HL-60 (cell line): ENCODE measurements around the gene NAA80.

Experiments
- TF ChIP-seq, protein P1 (sequence below): IDR thresholded peaks from one replicate; pipeline ENCODE4 v1.5.1; 2011; ENCODE audit warnings: low read length, control low read depth, inconsistent platforms; ENCODE audit not compliant: insufficient read depth
- TF ChIP-seq, protein P2 (sequence below): IDR thresholded peaks from 2 replicates; pipeline ENCODE4 v1.6.1; 2012; ENCODE audit warnings: low read depth; ENCODE audit not compliant: insufficient replicate concordance

- TF ChIP-seq, protein P1, sequence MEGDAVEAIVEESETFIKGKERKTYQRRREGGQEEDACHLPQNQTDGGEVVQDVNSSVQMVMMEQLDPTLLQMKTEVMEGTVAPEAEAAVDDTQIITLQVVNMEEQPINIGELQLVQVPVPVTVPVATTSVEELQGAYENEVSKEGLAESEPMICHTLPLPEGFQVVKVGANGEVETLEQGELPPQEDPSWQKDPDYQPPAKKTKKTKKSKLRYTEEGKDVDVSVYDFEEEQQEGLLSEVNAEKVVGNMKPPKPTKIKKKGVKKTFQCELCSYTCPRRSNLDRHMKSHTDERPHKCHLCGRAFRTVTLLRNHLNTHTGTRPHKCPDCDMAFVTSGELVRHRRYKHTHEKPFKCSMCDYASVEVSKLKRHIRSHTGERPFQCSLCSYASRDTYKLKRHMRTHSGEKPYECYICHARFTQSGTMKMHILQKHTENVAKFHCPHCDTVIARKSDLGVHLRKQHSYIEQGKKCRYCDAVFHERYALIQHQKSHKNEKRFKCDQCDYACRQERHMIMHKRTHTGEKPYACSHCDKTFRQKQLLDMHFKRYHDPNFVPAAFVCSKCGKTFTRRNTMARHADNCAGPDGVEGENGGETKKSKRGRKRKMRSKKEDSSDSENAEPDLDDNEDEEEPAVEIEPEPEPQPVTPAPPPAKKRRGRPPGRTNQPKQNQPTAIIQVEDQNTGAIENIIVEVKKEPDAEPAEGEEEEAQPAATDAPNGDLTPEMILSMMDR, result no peak
- TF ChIP-seq, protein P2, sequence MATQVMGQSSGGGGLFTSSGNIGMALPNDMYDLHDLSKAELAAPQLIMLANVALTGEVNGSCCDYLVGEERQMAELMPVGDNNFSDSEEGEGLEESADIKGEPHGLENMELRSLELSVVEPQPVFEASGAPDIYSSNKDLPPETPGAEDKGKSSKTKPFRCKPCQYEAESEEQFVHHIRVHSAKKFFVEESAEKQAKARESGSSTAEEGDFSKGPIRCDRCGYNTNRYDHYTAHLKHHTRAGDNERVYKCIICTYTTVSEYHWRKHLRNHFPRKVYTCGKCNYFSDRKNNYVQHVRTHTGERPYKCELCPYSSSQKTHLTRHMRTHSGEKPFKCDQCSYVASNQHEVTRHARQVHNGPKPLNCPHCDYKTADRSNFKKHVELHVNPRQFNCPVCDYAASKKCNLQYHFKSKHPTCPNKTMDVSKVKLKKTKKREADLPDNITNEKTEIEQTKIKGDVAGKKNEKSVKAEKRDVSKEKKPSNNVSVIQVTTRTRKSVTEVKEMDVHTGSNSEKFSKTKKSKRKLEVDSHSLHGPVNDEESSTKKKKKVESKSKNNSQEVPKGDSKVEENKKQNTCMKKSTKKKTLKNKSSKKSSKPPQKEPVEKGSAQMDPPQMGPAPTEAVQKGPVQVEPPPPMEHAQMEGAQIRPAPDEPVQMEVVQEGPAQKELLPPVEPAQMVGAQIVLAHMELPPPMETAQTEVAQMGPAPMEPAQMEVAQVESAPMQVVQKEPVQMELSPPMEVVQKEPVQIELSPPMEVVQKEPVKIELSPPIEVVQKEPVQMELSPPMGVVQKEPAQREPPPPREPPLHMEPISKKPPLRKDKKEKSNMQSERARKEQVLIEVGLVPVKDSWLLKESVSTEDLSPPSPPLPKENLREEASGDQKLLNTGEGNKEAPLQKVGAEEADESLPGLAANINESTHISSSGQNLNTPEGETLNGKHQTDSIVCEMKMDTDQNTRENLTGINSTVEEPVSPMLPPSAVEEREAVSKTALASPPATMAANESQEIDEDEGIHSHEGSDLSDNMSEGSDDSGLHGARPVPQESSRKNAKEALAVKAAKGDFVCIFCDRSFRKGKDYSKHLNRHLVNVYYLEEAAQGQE, result no peak
Observed at GRCh38 chr3:50331364-50331907, 32.2 kb upstream of the NAA80 start.
